ENCODE data around the gene C19orf38.
"Not testable (repeated sequence)": the region's sequence is repeated elsewhere in the genome, so short reads cannot be mapped to it uniquely, and the experiment has no call there.

- TF ChIP-seq CTCF (IDR thresholded peaks at IDR 0.05; ENCODE audit: borderline replicate concordance, extremely low read depth, low read length, poor library complexity, severe bottlenecking); EZH2 (IDR thresholded peaks at IDR 0.05; ENCODE audit: borderline replicate concordance, low read depth, low read length, severe bottlenecking): not testable (repeated sequence)
These were observed 10.6 kb upstream of the C19orf38 start for GRCh38 chr19:10837649-10838048.
